Sigmoid colon (tissue), 7 donors: ENCODE data around the gene DLGAP4. TPM values are rescaled to one million over a fixed set of nuclear protein-coding genes. Genes with fewer than 3 reads are reported as not detected.
"Not testable (repeated sequence)": the region's sequence is repeated elsewhere in the genome, so short reads cannot be mapped to it uniquely, and the experiment has no call there.

Experiments
- DNase-seq: peaks from one replicate; pipeline ENCODE4 v3.0.0-alpha.2; 2019
- H3K27ac ChIP-seq, 4 donors: fragments of 200-600 bp; sonication (generic); one replicate each; pipeline ENCODE4 v1.5.1; 2016 to 2019; ENCODE audit warnings: mild to moderate bottlenecking in 1 of 4
- H3K27me3 ChIP-seq, 3 donors: fragments of 200-600 bp; sonication (generic); one replicate each; pipeline ENCODE4 v1.5.1; 2019; ENCODE audit warnings: mild to moderate bottlenecking in 1 of 3
- H3K36me3 ChIP-seq, 4 donors: fragments of 200-600 bp; sonication (generic); one replicate each; pipeline ENCODE4 v1.5.1; 2016 to 2019
- H3K4me1 ChIP-seq, 4 donors: fragments of 200-600 bp; sonication (generic); one replicate each; pipeline ENCODE4 v1.5.1; 2017 to 2019
- H3K4me3 ChIP-seq, 4 donors: fragments of 200-600 bp; sonication (generic); one replicate each; pipeline ENCODE4 v1.5.1; 2017 to 2019; ENCODE audit warnings: mild to moderate bottlenecking in 2 of 4, moderate library complexity in 1 of 4
- H3K9me3 ChIP-seq, 4 donors: fragments of 200-600 bp in 3 of 4; sonication (generic) in 3 of 4; one replicate each; pipeline versions ENCODE4 v1.5.1 to v1.6.1; 2013 to 2019
- CTCF ChIP-seq, 4 experiments: fragments of 450-650 bp in 3 of 4; fragments of 200-600 bp in 1 of 4; IDR thresholded peaks; one replicate each; pipeline ENCODE4 v1.5.1; 2016 to 2019; ENCODE audit warnings: antibody characterized with exemption in 4 of 4, mild to moderate bottlenecking in 3 of 4, moderate library complexity in 2 of 4
- EP300 ChIP-seq, 4 donors: sonication (generic); formaldehyde crosslinking; IDR thresholded peaks; one replicate each; pipeline ENCODE4 v1.6.1; 2017; ENCODE audit warnings: antibody characterized with exemption in 4 of 4
- POLR2A ChIP-seq, 2 donors: fragments of 450-650 bp; IDR thresholded peaks; one replicate each; pipeline ENCODE4 v1.6.1; 2016; ENCODE audit warnings: antibody characterized with exemption in 2 of 2, mild to moderate bottlenecking in 2 of 2, moderate library complexity in 2 of 2
- POLR2AphosphoS5 ChIP-seq, 4 donors: sonication (generic); formaldehyde crosslinking; IDR thresholded peaks; one replicate each; pipeline ENCODE4 v1.6.1; 2017; ENCODE audit warnings: antibody characterized with exemption in 4 of 4
- WGBS, 2 donors: extraction: QIAGEN DNeasy Blood & Tissue Kit; methylation state at CpG; one replicate each; pipeline ENCODE4 v1.1.7; 2013; 5-methylcytosine and 5-hydroxymethylcytosine counted together
- intact Hi-C: fragments of 100-400 bp; cut with DNase I; formaldehyde crosslinking; loops from one replicate; pipeline ENCODE4 v1.15.1; 2023
- polyA plus RNA-seq, 3 donors: library from polyadenylated mRNA; stranded (reverse); fragments of 200-250 nt; gene quantifications; one replicate each; pipeline ENCODE4 v1.2.3, GENCODE V29; 2013
- total RNA-seq, 4 donors: library from RNA; depleted of rRNA; stranded (reverse); fragments of >200 nt; gene quantifications; one replicate each; pipeline ENCODE4 v1.1.0, GENCODE V29; 2016
- donor health status: healthy with polysubstance abuse.
- donor health status: Bipolar disorder and iron deficiency.
- donor health status: healthy.

DLGAP4 gene
- total and polyA plus RNA-seq, 7 donors = 21.0 to 60.7 (median 36.9) TPM

- Histone ChIP-seq H3K36me3 (no peaks in the 10 kb centered on the region), H3K9me3 (no peaks in the 10 kb centered on the region), H3K27me3 (no peaks in the 10 kb centered on the region), H3K4me1 (peaks cover 0 to 17% (median 7%) of the 10 kb centered on the region in 4 donors), H3K4me3 (no peak overlapping the region), H3K27ac (no peak overlapping the region)
- DNase-seq = no peak
- WGBS, 2 donors = 93 to 95% methylated on average over 2 of the region's 2 CpGs
- intact Hi-C loops = loop anchor here (5.0 kb wide), 2 partner anchors 37 to 197 kb away; no protein-coding TSS in a partner anchor
- TF ChIP-seq POLR2A (IDR thresholded peaks at IDR 0.05) = no peak
- TF ChIP-seq POLR2AphosphoS5 (IDR thresholded peaks at IDR 0.05) = peak in 3 of 4 donors; percentile 19 to 63 (median 46)
- no peak for TF ChIP-seq CTCF (IDR thresholded peaks at IDR 0.05)
- TF ChIP-seq EP300 (IDR thresholded peaks at IDR 0.05) = no peak
Measured at GRCh38 chr20:36555248-36555647, 249.1 kb downstream of the DLGAP4 start.

GRCh38 chr20:36562724-36563123, 256.6 kb downstream of the DLGAP4 start:
- no peak overlapping the region for H3K4me3 ChIP-seq
- H3K9me3 ChIP-seq = no peaks in the 10 kb centered on the region
- H3K27ac ChIP-seq = no peak overlapping the region
- peaks cover 0 to 7% (median 0%) of the 10 kb centered on the region in 4 donors for H3K4me1 ChIP-seq
- no peak for DNase-seq
- TF ChIP-seq POLR2A (IDR thresholded peaks at IDR 0.05) (no peak), EP300 (IDR thresholded peaks at IDR 0.05) (no peak), CTCF (IDR thresholded peaks at IDR 0.05) (no peak), POLR2AphosphoS5 (IDR thresholded peaks at IDR 0.05) (no peak)
- WGBS, 2 donors = 83 to 88% methylated on average over 2 of the region's 2 CpGs
- no peaks in the 10 kb centered on the region for H3K36me3 ChIP-seq
- H3K27me3 ChIP-seq = no peaks in the 10 kb centered on the region
- intact Hi-C loops = no loop called here

DNA sequence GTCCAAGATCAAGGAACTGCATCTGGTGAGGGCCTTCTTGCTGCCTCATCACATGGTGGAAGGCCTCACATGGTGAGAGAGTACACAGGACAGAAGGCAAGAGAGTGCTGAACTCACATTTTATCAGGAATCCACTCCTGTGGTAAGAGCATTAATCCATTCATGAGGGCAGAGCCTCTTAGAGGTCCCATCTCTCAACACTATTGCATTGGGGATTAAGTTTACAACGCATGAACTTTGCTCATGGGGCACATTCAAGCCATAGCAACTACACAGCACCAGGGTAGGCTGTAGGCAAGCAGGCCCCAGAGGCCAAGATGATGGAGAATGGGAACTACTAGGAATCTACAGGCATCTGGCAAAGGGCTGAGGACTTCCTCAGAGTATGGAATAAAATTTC, 257.2 kb downstream of the DLGAP4 start:
- H3K4me1 ChIP-seq = peaks cover 0 to 7% (median 0%) of the 10 kb centered on the region in 4 donors
- no peak for DNase-seq

GRCh38 chr20:36564078-36564725, 258.1 kb downstream of the DLGAP4 start:
- H3K36me3 ChIP-seq, H3K4me1 ChIP-seq, H3K27me3 ChIP-seq, DNase-seq, H3K4me3 ChIP-seq, H3K9me3 ChIP-seq, H3K27ac ChIP-seq, intact Hi-C loops: not testable (repeated sequence)
- WGBS, 2 donors = 89 to 90% methylated on average over 13 of the region's 13 CpGs

More for the DNA sequence above, 257.2 kb downstream of the DLGAP4 start:
- no peak overlapping the region for H3K4me3 ChIP-seq
- intact Hi-C loops = no loop called here
- no peak overlapping the region for H3K27ac ChIP-seq
- no peaks in the 10 kb centered on the region for H3K9me3 ChIP-seq
- WGBS, 2 donors = 67 to 93% methylated on average over 1 of the region's 1 CpG
- no peaks in the 10 kb centered on the region for H3K27me3 ChIP-seq
- no peaks in the 10 kb centered on the region for H3K36me3 ChIP-seq
- TF ChIP-seq CTCF (IDR thresholded peaks at IDR 0.05) (no peak), EP300 (IDR thresholded peaks at IDR 0.05) (no peak), POLR2AphosphoS5 (IDR thresholded peaks at IDR 0.05) (no peak), POLR2A (IDR thresholded peaks at IDR 0.05) (no peak)

DNA sequence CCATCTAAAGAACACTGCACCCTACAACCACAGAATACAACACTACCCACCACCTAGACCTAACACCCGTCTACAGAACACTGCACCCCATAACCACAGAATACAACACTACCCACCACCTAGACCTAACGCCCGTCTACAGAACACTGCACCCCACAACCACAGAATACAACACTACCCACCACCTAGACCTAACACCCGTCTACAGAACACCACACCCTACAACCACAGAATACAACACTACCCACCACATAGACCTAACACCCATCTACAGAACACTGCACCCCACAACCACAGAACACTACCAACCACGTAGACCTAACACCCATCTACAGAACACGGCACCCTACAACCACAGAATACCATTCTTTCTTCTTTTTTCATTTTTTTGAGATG, 258.6 kb downstream of the DLGAP4 start:
- intact Hi-C loops, H3K27ac ChIP-seq, DNase-seq, H3K4me3 ChIP-seq, H3K9me3 ChIP-seq, H3K36me3 ChIP-seq, H3K4me1 ChIP-seq, H3K27me3 ChIP-seq: not testable (repeated sequence)
- 83 to 90% methylated on average over 6 of the region's 6 CpGs for WGBS, 2 donors

DNA sequence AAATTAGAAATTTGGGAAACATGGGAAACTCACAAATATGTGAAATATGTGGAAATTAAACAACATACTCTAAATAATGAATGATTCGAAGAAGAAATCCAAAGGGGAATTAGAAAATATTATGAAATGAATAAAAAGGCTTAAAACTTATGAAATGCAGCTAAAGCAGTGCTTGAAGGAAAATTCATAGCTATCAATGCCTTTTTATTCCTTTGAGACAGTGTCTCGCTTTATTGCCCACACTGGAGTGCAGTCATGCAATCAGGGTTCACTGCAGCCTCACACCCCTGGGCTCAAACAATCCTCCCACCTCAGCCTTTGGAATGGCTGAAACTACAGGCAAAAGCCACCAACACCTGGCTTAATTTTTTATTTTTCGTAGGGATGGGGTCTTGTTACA, 259.4 kb downstream of the DLGAP4 start:
- Histone ChIP-seq H3K4me1 (peaks cover 0 to 7% (median 0%) of the 10 kb centered on the region in 4 donors), H3K4me3 (no peak overlapping the region), H3K27me3 (no peaks in the 10 kb centered on the region), H3K36me3 (no peaks in the 10 kb centered on the region), H3K27ac (no peak overlapping the region), H3K9me3 (no peaks in the 10 kb centered on the region)
- no peak for DNase-seq
- no peak for TF ChIP-seq POLR2AphosphoS5 (IDR thresholded peaks at IDR 0.05)
- TF ChIP-seq POLR2A (IDR thresholded peaks at IDR 0.05) = no peak
- no peak for TF ChIP-seq EP300 (IDR thresholded peaks at IDR 0.05)
- TF ChIP-seq CTCF (IDR thresholded peaks at IDR 0.05) = no peak
- intact Hi-C loops = no loop called here
- WGBS, 2 donors = 95 to 96% methylated on average over 3 of the region's 3 CpGs
